Stimulated activated CD8-positive, alpha-beta memory T cell treated with anti-CD3 and anti-CD28 coated beads, Interleukin-12 subunit alpha, Interleukin-12 subunit beta, amount 100 ng/mL, for 24 hours (primary cell): ENCODE measurements around the gene MDN1.

Source experiments
- DNase-seq: peaks from one replicate; pipeline ENCODE4 v3.0.0-alpha.2; 2020; ENCODE audit errors: extremely low read depth

The MDN1 gene

DNA sequence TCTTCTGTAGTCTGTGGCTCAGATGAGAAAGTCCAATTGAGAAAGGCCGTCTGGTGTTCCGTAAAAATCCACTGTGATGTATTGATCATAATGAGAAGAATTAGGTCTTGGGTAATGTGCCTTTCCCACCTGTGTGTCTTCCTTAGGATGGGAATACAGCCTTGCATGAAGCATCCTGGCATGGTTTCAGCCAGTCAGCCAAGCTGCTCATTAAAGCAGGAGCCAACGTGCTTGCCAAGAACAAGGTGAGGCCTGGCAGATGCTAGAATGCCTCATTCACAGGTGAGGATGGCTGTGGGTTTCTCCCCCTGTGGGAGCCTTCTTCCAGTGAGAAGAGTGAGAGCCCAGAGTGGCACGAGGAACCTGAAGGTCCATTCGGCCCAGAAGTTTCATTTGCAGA, 213.7 kb downstream of the MDN1 start:
- no peak for DNase-seq

GRCh38 chr6:89604653-89605052, 214.9 kb downstream of the MDN1 start:
- DNase-seq: no peak

DNA sequence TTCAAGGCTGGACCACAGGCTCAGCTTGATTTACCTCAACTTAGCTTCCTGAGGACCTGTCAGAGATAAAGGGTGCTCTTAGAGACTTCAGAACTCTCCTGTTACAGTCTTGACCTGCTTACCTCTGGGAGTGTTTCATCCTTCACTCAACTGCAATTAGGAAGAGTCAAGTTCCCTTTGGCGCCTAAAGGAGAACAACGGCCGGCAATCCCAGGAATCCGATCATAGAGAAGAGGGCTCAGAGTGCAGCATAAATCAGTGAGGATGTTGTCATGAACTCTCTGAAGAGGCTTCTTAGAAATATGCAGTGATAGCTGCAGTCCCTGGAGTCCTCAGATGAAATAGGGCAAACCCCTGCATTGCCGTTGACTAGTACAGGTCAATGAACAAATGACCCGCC, 217.4 kb downstream of the MDN1 start:
- no peak for DNase-seq

GRCh38 chr6:89599727-89600126, 219.9 kb downstream of the MDN1 start:
- no peak for DNase-seq

- no peak for DNase-seq
Observed at GRCh38 chr6:89597988-89598387, 221.6 kb downstream of the MDN1 start.

GRCh38 chr6:89597372-89597771, 222.2 kb downstream of the MDN1 start:
- DNase-seq: no peak

GRCh38 chr6:89596484-89596883, 223.1 kb downstream of the MDN1 start:
- no peak for DNase-seq

- DNase-seq: no peak
Observed at GRCh38 chr6:89596056-89596455, 223.5 kb downstream of the MDN1 start.
